Measurements from ENCODE around the gene MUSK.

MUSK gene

DNA sequence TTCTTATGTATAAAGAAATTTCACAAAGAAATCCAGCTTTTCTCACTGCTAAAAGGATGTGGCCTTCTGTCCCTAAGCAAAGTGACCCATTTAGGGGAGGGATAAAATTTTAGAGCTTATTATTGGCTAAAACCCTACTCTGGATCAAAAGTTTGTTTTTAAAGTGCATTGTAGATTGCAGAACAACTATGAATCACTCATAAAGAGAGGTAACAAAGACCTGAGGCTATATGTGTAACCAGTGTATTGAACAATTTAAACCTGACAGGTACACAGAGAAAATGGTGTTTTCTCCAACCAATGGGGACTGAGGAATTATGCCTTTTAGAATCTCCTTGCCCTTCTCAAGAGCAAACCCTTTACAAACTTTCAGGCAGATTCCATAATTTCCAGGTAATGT, 86.6 kb downstream of the MUSK start:
- TF ChIP-seq POLR2A (IDR thresholded peaks at IDR 0.05; ENCODE audit: low read depth, low read length), result no peak
- FAIRE-seq, result no peak
- DNase-seq (ENCODE audit: insufficient read length, low spot score), result no peak

DNA sequence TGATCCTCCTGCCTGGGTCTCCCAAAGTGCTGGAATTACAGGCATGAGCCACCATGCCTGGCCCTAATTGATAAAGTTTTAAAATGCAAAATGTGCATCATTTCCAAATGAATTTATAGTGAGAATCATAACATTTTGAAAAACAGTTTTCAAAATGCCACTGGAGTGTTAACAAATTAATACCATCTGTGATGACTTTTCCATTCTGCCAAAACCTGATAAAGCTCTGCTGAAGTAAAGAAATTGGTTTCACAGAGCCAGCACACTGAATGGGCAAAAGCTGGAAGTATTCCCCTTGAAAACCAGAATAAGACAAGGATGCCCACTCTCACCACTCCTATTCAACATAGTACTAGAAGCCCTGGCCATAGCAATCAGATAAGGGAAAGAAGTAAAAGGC, 89.6 kb downstream of the MUSK start:
- no peak for TF ChIP-seq POLR2A (IDR thresholded peaks at IDR 0.05; ENCODE audit: low read depth, low read length)
- peak; percentile 62 for FAIRE-seq

GRCh38 chr9:110762783-110763182, 94.2 kb downstream of the MUSK start:
- FAIRE-seq (peak; percentile 52), DNase-seq (ENCODE audit: insufficient read length, low spot score) (no peak)
- no peak for TF ChIP-seq POLR2A (IDR thresholded peaks at IDR 0.05; ENCODE audit: low read depth, low read length)

More for the DNA sequence above, 89.6 kb downstream of the MUSK start:
- DNase-seq (ENCODE audit: insufficient read length, low spot score), result no peak

- FAIRE-seq (peak; percentile 78), DNase-seq (ENCODE audit: insufficient read length, low spot score) (no peak)
- no peak for TF ChIP-seq POLR2A (IDR thresholded peaks at IDR 0.05; ENCODE audit: low read depth, low read length)
Observed at GRCh38 chr9:110763568-110763967, 95.0 kb downstream of the MUSK start.

DNA sequence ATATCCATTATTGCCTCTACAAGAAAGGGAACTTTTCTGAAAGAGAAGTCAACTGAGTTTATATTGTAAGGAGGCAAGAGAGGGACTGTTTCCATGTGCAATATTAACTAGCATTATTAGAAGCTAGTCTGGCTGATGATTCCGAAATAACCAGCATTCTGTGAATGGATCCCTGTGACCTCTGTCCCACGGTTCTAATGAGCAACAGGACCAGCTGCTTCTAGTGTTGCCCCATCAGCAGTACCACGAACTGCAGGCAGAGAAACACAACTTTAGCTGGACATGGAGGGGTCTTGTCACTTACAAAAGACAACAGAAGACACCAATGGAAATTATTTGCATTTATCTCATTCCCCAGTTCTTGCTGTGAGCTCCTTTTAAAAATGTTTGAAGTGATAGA, 95.4 kb downstream of the MUSK start:
- DNase-seq (ENCODE audit: insufficient read length, low spot score) (no peak), FAIRE-seq (peak; percentile 27)
- TF ChIP-seq POLR2A (IDR thresholded peaks at IDR 0.05; ENCODE audit: low read depth, low read length), result no peak

DNA sequence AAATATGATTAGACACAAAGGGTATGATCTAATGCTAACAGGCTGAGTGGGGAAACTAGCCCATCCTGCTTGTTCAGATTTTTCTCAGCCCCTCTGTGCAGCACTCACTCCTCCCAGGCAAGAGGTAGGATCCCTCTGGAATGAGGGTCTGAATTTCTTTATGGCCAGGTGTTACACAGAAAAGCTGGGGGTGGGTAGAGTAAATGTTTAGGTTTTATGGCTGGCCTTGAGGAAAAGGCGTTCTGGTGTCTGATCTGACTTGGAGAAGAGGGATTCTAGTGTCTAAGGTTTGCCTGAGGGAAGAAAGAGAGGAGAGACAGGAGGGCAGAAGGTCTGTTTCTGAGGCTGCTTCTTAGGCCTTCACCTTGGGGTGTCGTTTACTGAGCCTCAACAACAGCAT, 97.3 kb downstream of the MUSK start:
- FAIRE-seq (no peak), DNase-seq (ENCODE audit: insufficient read length, low spot score) (no peak)
- no peak for TF ChIP-seq POLR2A (IDR thresholded peaks at IDR 0.05; ENCODE audit: low read depth, low read length)

GRCh38 chr9:110767559-110768063, 99.0 kb downstream of the MUSK start:
- TF ChIP-seq POLR2A (IDR thresholded peaks at IDR 0.05; ENCODE audit: low read depth, low read length), result no peak
- DNase-seq (ENCODE audit: insufficient read length, low spot score) (no peak), FAIRE-seq (peak; percentile 98)

DNA sequence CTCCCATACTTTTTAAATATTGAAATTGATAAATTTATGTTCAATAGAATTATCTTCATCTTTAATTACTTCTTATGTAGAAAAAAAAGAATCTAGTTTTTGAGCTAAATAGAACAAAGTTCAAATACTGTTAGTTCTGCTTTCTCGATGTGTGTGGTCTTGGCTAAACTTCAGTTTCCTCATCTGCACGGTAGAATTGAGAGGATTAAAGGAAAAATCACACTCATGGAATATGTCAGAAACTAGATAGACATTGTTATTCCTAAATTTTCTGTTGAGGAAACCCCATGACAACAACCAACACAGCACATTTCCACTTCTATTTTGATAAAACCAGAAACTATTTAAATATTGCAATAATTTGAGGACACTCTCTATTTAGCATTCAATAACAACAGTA, 100.3 kb downstream of the MUSK start:
- DNase-seq (ENCODE audit: insufficient read length, low spot score), result no peak

DNA sequence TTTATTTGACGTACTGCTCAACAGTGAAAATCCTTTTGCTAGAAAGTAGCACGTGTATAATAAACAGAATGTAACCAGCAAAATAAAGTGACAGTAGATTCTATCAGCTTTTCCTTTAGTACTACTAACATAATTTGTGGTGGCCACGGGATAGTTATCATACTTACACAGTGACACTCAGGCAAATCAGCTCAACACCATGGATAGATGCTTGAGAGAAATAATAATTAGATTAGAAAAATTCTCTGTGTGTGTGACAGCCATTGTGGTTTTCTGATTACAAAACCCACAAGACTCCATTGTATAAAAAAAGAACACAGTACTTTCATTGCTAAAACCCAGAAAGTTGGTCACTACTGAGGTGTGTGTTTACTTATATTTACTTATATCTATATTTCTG, 101.1 kb downstream of the MUSK start:
- no peak for TF ChIP-seq POLR2A (IDR thresholded peaks at IDR 0.05; ENCODE audit: low read depth, low read length)
- FAIRE-seq (peak; percentile 96), DNase-seq (ENCODE audit: insufficient read length, low spot score) (no peak)

More for the DNA sequence above, 100.3 kb downstream of the MUSK start:
- peak; percentile 84 for FAIRE-seq
- no peak for TF ChIP-seq POLR2A (IDR thresholded peaks at IDR 0.05; ENCODE audit: low read depth, low read length)

- DNase-seq (ENCODE audit: insufficient read length, low spot score) (no peak), FAIRE-seq (no peak)
- TF ChIP-seq POLR2A (IDR thresholded peaks at IDR 0.05; ENCODE audit: low read depth, low read length), result no peak
Observed at GRCh38 chr9:110775724-110776123, 107.1 kb downstream of the MUSK start.

DNA sequence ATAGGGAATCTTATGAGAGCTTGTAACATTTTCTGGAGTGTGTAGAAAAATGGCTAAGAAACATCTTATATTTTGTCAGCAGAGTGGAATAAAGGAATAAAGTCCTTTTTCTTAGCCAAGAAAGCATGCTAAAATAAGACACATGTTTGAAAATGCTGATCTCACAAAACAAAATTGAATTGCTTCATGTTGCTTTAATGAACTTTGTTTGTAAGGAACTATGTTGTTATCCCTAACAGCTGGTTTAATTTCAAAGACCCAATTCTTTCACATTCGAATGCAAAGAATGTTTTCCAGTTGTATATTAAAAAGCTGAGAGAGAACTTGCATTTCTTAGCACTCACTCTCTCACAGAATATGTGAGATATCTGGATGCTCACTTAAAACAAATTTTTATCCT, 107.6 kb downstream of the MUSK start:
- DNase-seq (ENCODE audit: insufficient read length, low spot score) (no peak), FAIRE-seq (peak; percentile 86)
- no peak for TF ChIP-seq POLR2A (IDR thresholded peaks at IDR 0.05; ENCODE audit: low read depth, low read length)

GRCh38 chr9:110777196-110777875, 108.7 kb downstream of the MUSK start:
- no peak for TF ChIP-seq POLR2A (IDR thresholded peaks at IDR 0.05; ENCODE audit: low read depth, low read length)
- DNase-seq (ENCODE audit: insufficient read length, low spot score) (no peak), FAIRE-seq (no peak)

DNA sequence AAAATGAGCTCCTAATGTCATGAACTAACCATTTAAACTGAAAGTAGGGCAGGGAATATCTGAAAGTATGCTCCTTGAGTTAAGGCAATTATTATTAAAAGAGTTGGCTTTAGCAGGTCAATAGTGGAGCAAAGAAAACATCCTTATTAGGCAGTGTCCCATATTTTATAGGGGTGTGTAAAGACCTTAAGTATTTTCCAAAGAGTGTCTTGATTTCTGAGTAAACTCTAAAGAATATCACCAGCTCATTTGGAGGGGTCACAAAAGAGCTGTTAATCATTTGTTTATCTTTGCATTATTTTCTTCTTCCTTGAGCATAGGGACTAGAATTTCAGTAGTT, 109.3 kb downstream of the MUSK start:
- no peak for TF ChIP-seq POLR2A (IDR thresholded peaks at IDR 0.05; ENCODE audit: low read depth, low read length)
- FAIRE-seq (no peak), DNase-seq (ENCODE audit: insufficient read length, low spot score) (no peak)

GRCh38 chr9:110782701-110783100, 114.1 kb downstream of the MUSK start:
- TF ChIP-seq POLR2A (IDR thresholded peaks at IDR 0.05; ENCODE audit: low read depth, low read length), result no peak
- FAIRE-seq, result peak; percentile 91

GRCh38 chr9:110784309-110784708, 115.7 kb downstream of the MUSK start:
- TF ChIP-seq POLR2A (IDR thresholded peaks at IDR 0.05; ENCODE audit: low read depth, low read length), result no peak
- DNase-seq (ENCODE audit: insufficient read length, low spot score), result no peak

More at GRCh38 chr9:110782701-110783100, 114.1 kb downstream of the MUSK start:
- DNase-seq (ENCODE audit: insufficient read length, low spot score), result no peak

More at GRCh38 chr9:110784309-110784708, 115.7 kb downstream of the MUSK start:
- no peak for FAIRE-seq
